ENCODE results near the gene MT4. TPM values are rescaled to one million over a fixed set of nuclear protein-coding genes. Genes with fewer than 3 reads are reported as not detected.

Gene MT4
- total and polyA plus RNA-seq, 2 of the 4 experiments (the other 2 are of a cell fraction), result not detected

GRCh38 chr16:56593573-56594291 lies 28.9 kb downstream of the MT4 start:
- no peak overlapping the region for H2BK120ac ChIP-seq (ENCODE audit: low read depth, low read length)
- no peak overlapping the region for H2BK20ac ChIP-seq (ENCODE audit: low read depth, low read length)
- no peaks in the 10 kb centered on the region for H4K20me1 ChIP-seq (ENCODE audit: insufficient read depth, low read length)
- intact Hi-C loops (cut with micrococcal nuclease) (no loop called here), in situ Hi-C loops (cut with MboI; ENCODE audit: low sequenced_read_pairs) (no loop called here), dilution Hi-C loops (cut with HindIII; ENCODE audit: low sequenced_read_pairs, unreplicated experiment) (no loop called here)
- H2BK5ac ChIP-seq (ENCODE audit: low read depth, low read length, poor library complexity, severe bottlenecking), result no peak overlapping the region
- H3K27me3 ChIP-seq (ENCODE audit: control insufficient read depth, insufficient read depth, low read length), result peaks cover 29% of the 10 kb centered on the region
- no peak overlapping the region for H2AFZ ChIP-seq (replicated peaks; ENCODE audit: low read length, poor library complexity)
- H3K18ac ChIP-seq (ENCODE audit: low read depth, low read length), result no peak overlapping the region
- no CpG with 5 or more reads among the region's 6 CpGs for WGBS, 2 experiments (ENCODE audit: extremely low coverage in 2 of 2, insufficient read length in 1 of 2)
- H4K5ac ChIP-seq (ENCODE audit: low read depth, low read length), result no peak overlapping the region
- no peak overlapping the region for H2BK15ac ChIP-seq (ENCODE audit: low read depth, low read length)
- DNase-seq (no peak), ATAC-seq (ENCODE audit: low read depth) (no peak)
- no peak overlapping the region for H3K27ac ChIP-seq (ENCODE audit: insufficient read depth, low read length)
- no peak overlapping the region for H3K4me2 ChIP-seq (ENCODE audit: low read depth, low read length)
- H3K9me1 ChIP-seq (ENCODE audit: insufficient read depth, low read length), result no peaks in the 10 kb centered on the region
- H3K23ac ChIP-seq (ENCODE audit: low read depth, low read length), result no peak overlapping the region
- H2AK9ac ChIP-seq (replicated peaks; ENCODE audit: low read depth, low read length, poor library complexity), result no peak overlapping the region
- no peak overlapping the region for H2AK5ac ChIP-seq (ENCODE audit: low read depth, low read length)
- ChIA-PET POLR2A (ENCODE audit: unreplicated experiment) (no interaction called here), CTCF (interaction anchor here (1.0 kb wide), 1 partner anchor 10 kb away, joined by 3 read pairs; no protein-coding TSS in a partner anchor)
- peaks cover 2% of the 10 kb centered on the region; the same call in 1 of the 2 replicates for H3K4me1 ChIP-seq (ENCODE audit: control insufficient read depth, insufficient read depth, low read length)
- H4K91ac ChIP-seq (ENCODE audit: insufficient read depth, low read depth, low read length), result no peak overlapping the region
- TF ChIP-seq CHD1 (IDR thresholded peaks at IDR 0.05; ENCODE audit: low read depth, low read length) (no peak), NFE2L2 (IDR thresholded peaks at IDR 0.05; ENCODE audit: low read depth, low read length) (no peak), MXI1 (IDR thresholded peaks at IDR 0.05; ENCODE audit: borderline replicate concordance, low read depth, low read length) (no peak), CEBPB (IDR thresholded peaks at IDR 0.05; ENCODE audit: low read depth, low read length) (no peak), RCOR1 (IDR thresholded peaks at IDR 0.05; ENCODE audit: insufficient replicate concordance, low read length) (no peak), MAFK (IDR thresholded peaks at IDR 0.05; ENCODE audit: low read depth, low read length) (no peak), MAZ (IDR thresholded peaks at IDR 0.05; ENCODE audit: borderline replicate concordance, low read depth, low read length) (no peak), ELK1 (IDR thresholded peaks at IDR 0.05; ENCODE audit: borderline replicate concordance, low read depth, low read length) (no peak), USF2 (IDR thresholded peaks at IDR 0.05; ENCODE audit: low read depth, low read length) (no peak)
- no peaks in the 10 kb centered on the region for H3K79me1 ChIP-seq (ENCODE audit: low read depth in 1 of 2, low read length in 2 of 2)
- no peak overlapping the region for H3K56ac ChIP-seq (ENCODE audit: extremely low read depth, insufficient read depth, low read length)
- H3K14ac ChIP-seq (replicated peaks; ENCODE audit: low read depth, low read length), result no peak overlapping the region
- H3K4me3 ChIP-seq (ENCODE audit: insufficient read depth, low read depth, low read length), result no peak overlapping the region
- no peak overlapping the region for H3K4ac ChIP-seq (ENCODE audit: low read depth, low read length)
- no TSS peak for BruUV-seq (replicated peaks)
- H3K9ac ChIP-seq (ENCODE audit: low read depth, low read length), result no peak overlapping the region
- no peak overlapping the region for H4K8ac ChIP-seq (ENCODE audit: low read depth in 2 of 2, low read length in 2 of 2)
- H3K9me3 ChIP-seq (ENCODE audit: control insufficient read depth, insufficient read depth, low read length), result 0 out of 2 replicates have a peak, but pooled peaks cover 3% of the 10 kb centered on the region
- no peaks in the 10 kb centered on the region for H3K36me3 ChIP-seq (ENCODE audit: control insufficient read depth, insufficient read depth, low read length)

Data from IMR-90 (cell line).